ENCODE measurements around the gene CYTH3. TPM values are rescaled to one million over a fixed set of nuclear protein-coding genes. Genes with fewer than 3 reads are reported as not detected.

CYTH3 gene
- total and polyA plus RNA-seq, 2 of the 8 experiments (the other 6 are each of a cell fraction or from before 2014, with no cell fraction given), result 10.3 to 11.9 TPM

- TF ChIP-seq RXRA (IDR thresholded peaks at IDR 0.05; ENCODE audit: insufficient read depth, low read depth, low read length) (no peak), GABPA (IDR thresholded peaks at IDR 0.05; ENCODE audit: borderline replicate concordance, insufficient read depth, low read length) (no peak), RBBP5 (IDR thresholded peaks at IDR 0.05; ENCODE audit: borderline replicate concordance, low read depth, low read length) (no peak), POLR2AphosphoS5 (IDR thresholded peaks at IDR 0.05; ENCODE audit: low read depth, low read length) (no peak), GTF2F1 (IDR thresholded peaks at IDR 0.05; ENCODE audit: borderline replicate concordance, low read depth, low read length) (no peak), RAD21 (IDR thresholded peaks at IDR 0.05 in 1 of 2, conservative IDR thresholded peaks at IDR 0.05 in 1 of 2; ENCODE audit: low read depth in 2 of 2, low read length in 2 of 2) (no peak), MAX (IDR thresholded peaks at IDR 0.05) (no peak), SP2 (IDR thresholded peaks at IDR 0.05; ENCODE audit: low read length) (no peak), MAFK (IDR thresholded peaks at IDR 0.05; ENCODE audit: low read depth, low read length) (no peak), PHF8 (conservative IDR thresholded peaks at IDR 0.05; ENCODE audit: low read depth, low read length) (no peak), CHD2 (IDR thresholded peaks at IDR 0.05; ENCODE audit: low read length) (no peak)
These were observed 11.9 kb downstream of the CYTH3 start (continued) for GRCh38 chr7:6260291-6261187.

Measured in H1 (cell line).